WTC11 (cell line): ENCODE results near the gene DTNA. TPM values are rescaled to one million over a fixed set of nuclear protein-coding genes. Genes with fewer than 3 reads are reported as not detected.

Experiments
- ATAC-seq: fragments of 200-7000 bp; cut with Tn5 transposase; 2 replicates; pipeline ENCODE4 v1.10.0; 2021; ENCODE audit warnings: mild to moderate bottlenecking, moderate library complexity
- CTCF ChIA-PET: fragments of 300-600 bp; sonication (Branson Sonifier 250); formaldehyde crosslinking; loops from one replicate; lab custom pipeline; 2021; ENCODE audit warnings: antibody characterized with exemption; lab: Charles Lee
- POLR2A ChIA-PET: fragments of 350-600 bp; sonication (Branson Sonifier 250); formaldehyde crosslinking; loops from one replicate; lab custom pipeline; 2021; ENCODE audit warnings: antibody characterized with exemption; lab: Charles Lee
- DNase-seq: peaks from one replicate; pipeline ENCODE4 v3.0.0; 2021; ENCODE audit warnings: low spot score
- H3K27ac Mint-ChIP-seq: 2 replicates; pipeline ENCODE4 v1.8.0; 2021; ENCODE audit warnings: mixed read lengths
- H3K27me3 Mint-ChIP-seq: 2 replicates; pipeline ENCODE4 v1.8.0; 2021; ENCODE audit warnings: low read depth, mild to moderate bottlenecking, moderate library complexity, mixed read lengths
- H3K36me3 Mint-ChIP-seq: 2 replicates; pipeline ENCODE4 v1.8.0; 2021; ENCODE audit warnings: mixed read lengths
- H3K4me1 Mint-ChIP-seq: 2 replicates; pipeline ENCODE4 v1.8.0; 2022; ENCODE audit warnings: mixed read lengths
- H3K4me3 Mint-ChIP-seq: 2 replicates; pipeline ENCODE4 v1.8.0; 2021; ENCODE audit warnings: mild to moderate bottlenecking, moderate library complexity, mixed read lengths
- H3K9me3 Mint-ChIP-seq: 2 replicates; pipeline ENCODE4 v1.8.0; 2021; ENCODE audit warnings: mixed read lengths
- FOXK1 ChIP-seq: sonication (generic); formaldehyde crosslinking; IDR thresholded peaks from 2 replicates; pipeline ENCODE4 v1.8.0; 2022; ENCODE audit warnings: mild to moderate bottlenecking, moderate library complexity, missing genetic modification reagents
- JAZF1 ChIP-seq: fragments of 250-450 bp; sonication (Bioruptor Pico); IDR thresholded peaks from 2 replicates; pipeline ENCODE4 v1.9.0; 2021; ENCODE audit warnings: moderate library complexity, mild to moderate bottlenecking, inconsistent platforms
- JUN ChIP-seq: sonication (generic); formaldehyde crosslinking; IDR thresholded peaks from 2 replicates; pipeline ENCODE4 v1.8.0; 2023; ENCODE audit warnings: mild to moderate bottlenecking, missing genetic modification reagents
- KAT7 ChIP-seq: sonication (generic); formaldehyde crosslinking; IDR thresholded peaks from 2 replicates; pipeline ENCODE4 v1.8.1; 2023; ENCODE audit warnings: missing genetic modification reagents, mild to moderate bottlenecking, borderline replicate concordance
- NFATC4 ChIP-seq: fragments of 250-450 bp; sonication (Bioruptor Pico); IDR thresholded peaks from 2 replicates; pipeline ENCODE4 v1.9.0; 2021; ENCODE audit warnings: mild to moderate bottlenecking
- NFE2L1 ChIP-seq: sonication (generic); formaldehyde crosslinking; IDR thresholded peaks from 2 replicates; pipeline ENCODE4 v1.8.1; 2023; ENCODE audit warnings: missing genetic modification reagents
- OVOL2 ChIP-seq: fragments of 250-450 bp; sonication (Bioruptor Pico); IDR thresholded peaks from 2 replicates; pipeline ENCODE4 v1.9.0; 2021; ENCODE audit warnings: mild to moderate bottlenecking, borderline replicate concordance
- RORB ChIP-seq: fragments of 250-450 bp; sonication (Bioruptor Pico); IDR thresholded peaks from 2 replicates; pipeline ENCODE4 v1.9.0; 2021; ENCODE audit warnings: mild to moderate bottlenecking
- SOX15 ChIP-seq: fragments of 250-450 bp; sonication (Bioruptor Pico); IDR thresholded peaks from 2 replicates; pipeline ENCODE4 v1.9.0; 2021; ENCODE audit warnings: mild to moderate bottlenecking
- SP1 ChIP-seq: sonication (generic); formaldehyde crosslinking; conservative IDR thresholded peaks from 2 replicates; pipeline ENCODE4 v1.8.1; 2022; ENCODE audit warnings: missing genetic modification reagents
- TEAD4 ChIP-seq: sonication (generic); formaldehyde crosslinking; IDR thresholded peaks from 2 replicates; pipeline ENCODE4 v1.8.0; 2022; ENCODE audit warnings: mild to moderate bottlenecking, missing genetic modification reagents
- ZNF219 ChIP-seq: sonication (generic); formaldehyde crosslinking; IDR thresholded peaks from 2 replicates; pipeline ENCODE4 v1.8.0; 2023; ENCODE audit warnings: missing genetic modification reagents, mild to moderate bottlenecking, borderline replicate concordance
- ZNF423 ChIP-seq: fragments of 250-450 bp; sonication (Bioruptor Pico); IDR thresholded peaks from 2 replicates; pipeline ENCODE4 v2.1.2; 2022; ENCODE audit warnings: mild to moderate bottlenecking, moderate library complexity
- total RNA-seq: library from RNA; stranded (reverse); gene quantifications from 3 replicates; pipeline ENCODE4 v1.2.3, GENCODE V29; 2021
- TF ChIP-seq, protein P1 (sequence below): sonication (generic); formaldehyde crosslinking; IDR thresholded peaks from 2 replicates; pipeline ENCODE4 v1.8.1; 2023; ENCODE audit warnings: mild to moderate bottlenecking, missing genetic modification reagents
- TF ChIP-seq, protein P2 (sequence below): fragments of 200-600 bp; IDR thresholded peaks from 2 replicates; pipeline ENCODE4 v1.8.0; 2022; ENCODE audit warnings: antibody characterized with exemption
- TF ChIP-seq, protein P3 (sequence below): sonication (generic); formaldehyde crosslinking; IDR thresholded peaks from 2 replicates; pipeline ENCODE4 v1.8.0; 2023; ENCODE audit warnings: missing genetic modification reagents
- TF ChIP-seq, protein P4 (sequence below): sonication (generic); formaldehyde crosslinking; IDR thresholded peaks from 2 replicates; pipeline ENCODE4 v1.8.1; 2023; ENCODE audit warnings: mild to moderate bottlenecking, missing genetic modification reagents, borderline replicate concordance
- TF ChIP-seq, protein P5 (sequence below): sonication (generic); formaldehyde crosslinking; conservative IDR thresholded peaks from 2 replicates; pipeline ENCODE4 v1.8.1; 2022; ENCODE audit warnings: mild to moderate bottlenecking, missing genetic modification reagents
- TF ChIP-seq, protein P6 (sequence below): sonication (generic); formaldehyde crosslinking; IDR thresholded peaks from 2 replicates; pipeline ENCODE4 v1.8.1; 2023; ENCODE audit warnings: mild to moderate bottlenecking, missing genetic modification reagents, moderate library complexity
- TF ChIP-seq, protein P7 (sequence below): sonication (generic); formaldehyde crosslinking; IDR thresholded peaks from 2 replicates; pipeline ENCODE4 v1.8.1; 2022; ENCODE audit warnings: mild to moderate bottlenecking, moderate library complexity, missing genetic modification reagents
- TF ChIP-seq, protein P8 (sequence below): fragments of 250-450 bp; sonication (Bioruptor Pico); IDR thresholded peaks from 2 replicates; pipeline ENCODE4 v2.1.2; 2022; ENCODE audit warnings: mild to moderate bottlenecking, moderate library complexity

DTNA gene
- total RNA-seq, 1 experiment from 2014 or later: 16.1 TPM

DNA sequence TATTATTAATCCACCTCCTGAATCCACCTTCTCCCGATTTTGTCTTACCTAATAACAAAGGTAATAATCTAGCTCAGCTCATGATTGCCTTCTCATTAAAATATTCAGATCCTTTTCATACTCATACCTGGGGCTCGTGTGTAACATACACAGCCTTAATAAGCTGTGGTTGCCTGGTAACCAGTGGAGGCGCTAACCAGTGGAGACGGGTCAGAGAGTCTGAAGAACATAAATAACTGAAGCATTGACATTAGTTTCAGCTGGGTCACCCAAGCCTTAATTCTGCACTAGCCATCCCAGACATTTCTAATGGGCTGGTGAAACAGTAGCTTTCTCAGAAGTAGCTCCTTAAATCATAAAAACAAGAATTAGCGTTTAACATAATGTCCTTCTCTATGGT is 14.8 kb upstream of the DTNA start:
- Mint-ChIP-seq H3K4me3 (no peak overlapping the region), H3K27me3 (no peaks in the 10 kb centered on the region), H3K4me1 (peaks cover 27% of the 10 kb centered on the region), H3K27ac (peak overlapping the region; percentile 83), H3K9me3 (peaks cover 23% of the 10 kb centered on the region), H3K36me3 (peaks cover 21% of the 10 kb centered on the region)
- TF ChIP-seq, protein P1, sequence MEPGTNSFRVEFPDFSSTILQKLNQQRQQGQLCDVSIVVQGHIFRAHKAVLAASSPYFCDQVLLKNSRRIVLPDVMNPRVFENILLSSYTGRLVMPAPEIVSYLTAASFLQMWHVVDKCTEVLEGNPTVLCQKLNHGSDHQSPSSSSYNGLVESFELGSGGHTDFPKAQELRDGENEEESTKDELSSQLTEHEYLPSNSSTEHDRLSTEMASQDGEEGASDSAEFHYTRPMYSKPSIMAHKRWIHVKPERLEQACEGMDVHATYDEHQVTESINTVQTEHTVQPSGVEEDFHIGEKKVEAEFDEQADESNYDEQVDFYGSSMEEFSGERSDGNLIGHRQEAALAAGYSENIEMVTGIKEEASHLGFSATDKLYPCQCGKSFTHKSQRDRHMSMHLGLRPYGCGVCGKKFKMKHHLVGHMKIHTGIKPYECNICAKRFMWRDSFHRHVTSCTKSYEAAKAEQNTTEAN (CRISPR knock-in tag): no peak
- TF ChIP-seq RORB (CRISPR knock-in tag) (no peak), SOX15 (CRISPR knock-in tag) (no peak), ZNF219 (no peak), FOXK1 (CRISPR knock-in tag) (no peak), JUN (CRISPR knock-in tag) (no peak), NFE2L1 (no peak), SP1 (CRISPR knock-in tag) (no peak), JAZF1 (CRISPR knock-in tag) (no peak), TEAD4 (CRISPR knock-in tag) (no peak)
- TF ChIP-seq, protein P2, sequence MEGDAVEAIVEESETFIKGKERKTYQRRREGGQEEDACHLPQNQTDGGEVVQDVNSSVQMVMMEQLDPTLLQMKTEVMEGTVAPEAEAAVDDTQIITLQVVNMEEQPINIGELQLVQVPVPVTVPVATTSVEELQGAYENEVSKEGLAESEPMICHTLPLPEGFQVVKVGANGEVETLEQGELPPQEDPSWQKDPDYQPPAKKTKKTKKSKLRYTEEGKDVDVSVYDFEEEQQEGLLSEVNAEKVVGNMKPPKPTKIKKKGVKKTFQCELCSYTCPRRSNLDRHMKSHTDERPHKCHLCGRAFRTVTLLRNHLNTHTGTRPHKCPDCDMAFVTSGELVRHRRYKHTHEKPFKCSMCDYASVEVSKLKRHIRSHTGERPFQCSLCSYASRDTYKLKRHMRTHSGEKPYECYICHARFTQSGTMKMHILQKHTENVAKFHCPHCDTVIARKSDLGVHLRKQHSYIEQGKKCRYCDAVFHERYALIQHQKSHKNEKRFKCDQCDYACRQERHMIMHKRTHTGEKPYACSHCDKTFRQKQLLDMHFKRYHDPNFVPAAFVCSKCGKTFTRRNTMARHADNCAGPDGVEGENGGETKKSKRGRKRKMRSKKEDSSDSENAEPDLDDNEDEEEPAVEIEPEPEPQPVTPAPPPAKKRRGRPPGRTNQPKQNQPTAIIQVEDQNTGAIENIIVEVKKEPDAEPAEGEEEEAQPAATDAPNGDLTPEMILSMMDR: no peak
- TF ChIP-seq, protein P3, sequence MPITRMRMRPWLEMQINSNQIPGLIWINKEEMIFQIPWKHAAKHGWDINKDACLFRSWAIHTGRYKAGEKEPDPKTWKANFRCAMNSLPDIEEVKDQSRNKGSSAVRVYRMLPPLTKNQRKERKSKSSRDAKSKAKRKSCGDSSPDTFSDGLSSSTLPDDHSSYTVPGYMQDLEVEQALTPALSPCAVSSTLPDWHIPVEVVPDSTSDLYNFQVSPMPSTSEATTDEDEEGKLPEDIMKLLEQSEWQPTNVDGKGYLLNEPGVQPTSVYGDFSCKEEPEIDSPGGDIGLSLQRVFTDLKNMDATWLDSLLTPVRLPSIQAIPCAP (CRISPR knock-in tag): no peak
- TF ChIP-seq, protein P4, sequence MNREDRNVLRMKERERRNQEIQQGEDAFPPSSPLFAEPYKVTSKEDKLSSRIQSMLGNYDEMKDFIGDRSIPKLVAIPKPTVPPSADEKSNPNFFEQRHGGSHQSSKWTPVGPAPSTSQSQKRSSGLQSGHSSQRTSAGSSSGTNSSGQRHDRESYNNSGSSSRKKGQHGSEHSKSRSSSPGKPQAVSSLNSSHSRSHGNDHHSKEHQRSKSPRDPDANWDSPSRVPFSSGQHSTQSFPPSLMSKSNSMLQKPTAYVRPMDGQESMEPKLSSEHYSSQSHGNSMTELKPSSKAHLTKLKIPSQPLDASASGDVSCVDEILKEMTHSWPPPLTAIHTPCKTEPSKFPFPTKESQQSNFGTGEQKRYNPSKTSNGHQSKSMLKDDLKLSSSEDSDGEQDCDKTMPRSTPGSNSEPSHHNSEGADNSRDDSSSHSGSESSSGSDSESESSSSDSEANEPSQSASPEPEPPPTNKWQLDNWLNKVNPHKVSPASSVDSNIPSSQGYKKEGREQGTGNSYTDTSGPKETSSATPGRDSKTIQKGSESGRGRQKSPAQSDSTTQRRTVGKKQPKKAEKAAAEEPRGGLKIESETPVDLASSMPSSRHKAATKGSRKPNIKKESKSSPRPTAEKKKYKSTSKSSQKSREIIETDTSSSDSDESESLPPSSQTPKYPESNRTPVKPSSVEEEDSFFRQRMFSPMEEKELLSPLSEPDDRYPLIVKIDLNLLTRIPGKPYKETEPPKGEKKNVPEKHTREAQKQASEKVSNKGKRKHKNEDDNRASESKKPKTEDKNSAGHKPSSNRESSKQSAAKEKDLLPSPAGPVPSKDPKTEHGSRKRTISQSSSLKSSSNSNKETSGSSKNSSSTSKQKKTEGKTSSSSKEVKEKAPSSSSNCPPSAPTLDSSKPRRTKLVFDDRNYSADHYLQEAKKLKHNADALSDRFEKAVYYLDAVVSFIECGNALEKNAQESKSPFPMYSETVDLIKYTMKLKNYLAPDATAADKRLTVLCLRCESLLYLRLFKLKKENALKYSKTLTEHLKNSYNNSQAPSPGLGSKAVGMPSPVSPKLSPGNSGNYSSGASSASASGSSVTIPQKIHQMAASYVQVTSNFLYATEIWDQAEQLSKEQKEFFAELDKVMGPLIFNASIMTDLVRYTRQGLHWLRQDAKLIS (CRISPR knock-in tag): no peak
- ATAC-seq (0 out of 2 replicates have a peak, but pooled peaks have one; percentile 28), DNase-seq (no peak)
- ChIA-PET CTCF (interaction anchor here (0.7 kb wide), 1 partner anchor 48 kb away, joined by 3 read pairs; no protein-coding TSS in a partner anchor), POLR2A (no interaction called here)

DNA sequence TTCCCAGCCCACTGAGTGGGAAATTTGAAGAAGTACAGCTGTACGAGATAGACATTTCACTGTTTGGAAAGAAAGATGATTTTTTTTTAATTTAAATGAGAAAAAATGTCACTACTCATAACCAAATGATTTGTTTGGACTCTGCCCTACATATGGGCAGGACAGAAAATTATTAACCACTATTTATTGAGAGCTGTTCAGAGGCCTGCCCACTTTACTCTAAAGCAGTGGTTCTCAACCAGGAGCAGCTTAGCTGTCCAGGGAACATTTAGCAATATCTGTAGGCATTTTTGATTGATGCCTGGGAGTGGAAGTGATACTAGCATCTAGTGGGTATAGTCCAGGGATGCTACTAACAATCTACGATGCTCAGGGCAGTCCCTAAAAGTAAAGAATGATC is 13.4 kb upstream of the DTNA start:
- CTCF ChIA-PET: interaction anchor here (1.2 kb wide), 1 partner anchor 35 kb away, joined by 3 read pairs; no protein-coding TSS in a partner anchor
- H3K9me3 Mint-ChIP-seq: peaks cover 17% of the 10 kb centered on the region
- TF ChIP-seq ZNF423 (CRISPR knock-in tag) (no peak), KAT7 (no peak), NFATC4 (no peak), NFE2L1 (no peak), OVOL2 (no peak)
- TF ChIP-seq, protein P5, sequence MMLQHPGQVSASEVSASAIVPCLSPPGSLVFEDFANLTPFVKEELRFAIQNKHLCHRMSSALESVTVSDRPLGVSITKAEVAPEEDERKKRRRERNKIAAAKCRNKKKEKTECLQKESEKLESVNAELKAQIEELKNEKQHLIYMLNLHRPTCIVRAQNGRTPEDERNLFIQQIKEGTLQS (CRISPR knock-in tag): no peak
- TF ChIP-seq, protein P6, sequence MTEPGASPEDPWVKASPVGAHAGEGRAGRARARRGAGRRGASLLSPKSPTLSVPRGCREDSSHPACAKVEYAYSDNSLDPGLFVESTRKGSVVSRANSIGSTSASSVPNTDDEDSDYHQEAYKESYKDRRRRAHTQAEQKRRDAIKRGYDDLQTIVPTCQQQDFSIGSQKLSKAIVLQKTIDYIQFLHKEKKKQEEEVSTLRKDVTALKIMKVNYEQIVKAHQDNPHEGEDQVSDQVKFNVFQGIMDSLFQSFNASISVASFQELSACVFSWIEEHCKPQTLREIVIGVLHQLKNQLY (CRISPR knock-in tag): no peak
- TF ChIP-seq, protein P7, sequence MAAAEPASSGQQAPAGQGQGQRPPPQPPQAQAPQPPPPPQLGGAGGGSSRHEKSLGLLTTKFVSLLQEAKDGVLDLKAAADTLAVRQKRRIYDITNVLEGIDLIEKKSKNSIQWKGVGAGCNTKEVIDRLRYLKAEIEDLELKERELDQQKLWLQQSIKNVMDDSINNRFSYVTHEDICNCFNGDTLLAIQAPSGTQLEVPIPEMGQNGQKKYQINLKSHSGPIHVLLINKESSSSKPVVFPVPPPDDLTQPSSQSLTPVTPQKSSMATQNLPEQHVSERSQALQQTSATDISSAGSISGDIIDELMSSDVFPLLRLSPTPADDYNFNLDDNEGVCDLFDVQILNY: no peak
- TF ChIP-seq, protein P8, sequence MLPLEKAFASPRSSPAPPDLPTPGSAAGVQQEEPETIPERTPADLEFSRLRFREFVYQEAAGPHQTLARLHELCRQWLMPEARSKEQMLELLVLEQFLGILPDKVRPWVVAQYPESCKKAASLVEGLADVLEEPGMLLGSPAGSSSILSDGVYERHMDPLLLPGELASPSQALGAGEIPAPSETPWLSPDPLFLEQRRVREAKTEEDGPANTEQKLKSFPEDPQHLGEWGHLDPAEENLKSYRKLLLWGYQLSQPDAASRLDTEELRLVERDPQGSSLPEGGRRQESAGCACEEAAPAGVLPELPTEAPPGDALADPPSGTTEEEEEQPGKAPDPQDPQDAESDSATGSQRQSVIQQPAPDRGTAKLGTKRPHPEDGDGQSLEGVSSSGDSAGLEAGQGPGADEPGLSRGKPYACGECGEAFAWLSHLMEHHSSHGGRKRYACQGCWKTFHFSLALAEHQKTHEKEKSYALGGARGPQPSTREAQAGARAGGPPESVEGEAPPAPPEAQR: no peak
- TF ChIP-seq, protein P1 (CRISPR knock-in tag): no peak

More for the DNA sequence above, 13.4 kb upstream of the DTNA start:
- Mint-ChIP-seq H3K4me3 (no peak overlapping the region), H3K4me1 (peaks cover 27% of the 10 kb centered on the region), H3K36me3 (peaks cover 15% of the 10 kb centered on the region), H3K27ac (peak overlapping the region; percentile 21; the same call in 1 of the 2 replicates), H3K27me3 (no peaks in the 10 kb centered on the region)
- POLR2A ChIA-PET: no interaction called here
- no peak for DNase-seq
- ATAC-seq: no peak
